Glomerular visceral epithelial cell (primary cell): ENCODE data around the gene MUC5AC.
A peak's percentile ranks its signal among the peaks of the same experiment; 100 is the strongest.
"Not testable (repeated sequence)": the region's sequence is repeated elsewhere in the genome, so short reads cannot be mapped to it uniquely, and the experiment has no call there.

Experiments used
- DNase-seq: peaks from one replicate; pipeline ENCODE4 v3.0.0-alpha.2; 2016; ENCODE audit errors: extremely low spot score

MUC5AC gene

DNA sequence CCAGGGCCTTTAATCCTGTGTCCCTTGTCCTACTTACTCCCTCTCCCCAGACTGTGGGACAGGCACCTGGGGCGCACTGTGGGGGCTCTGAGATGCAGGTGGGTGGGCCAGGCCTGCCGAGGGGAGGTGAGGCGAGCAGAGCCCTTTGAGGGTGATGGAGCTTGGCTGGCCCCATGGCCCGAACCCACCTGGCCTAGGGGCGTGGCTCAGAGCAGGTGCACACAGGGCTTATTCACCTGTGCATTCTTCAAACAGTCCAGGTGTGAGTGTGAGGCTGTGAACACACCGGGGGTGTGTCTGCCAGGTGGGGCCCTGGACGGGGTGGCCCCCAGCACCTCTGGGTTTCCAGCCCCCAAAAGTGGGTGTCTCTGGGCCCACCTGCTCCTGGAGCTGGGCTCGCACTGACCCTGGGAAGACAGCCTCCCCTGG is 9.0 kb upstream of the MUC5AC start:
- DNase-seq: no peak

DNA sequence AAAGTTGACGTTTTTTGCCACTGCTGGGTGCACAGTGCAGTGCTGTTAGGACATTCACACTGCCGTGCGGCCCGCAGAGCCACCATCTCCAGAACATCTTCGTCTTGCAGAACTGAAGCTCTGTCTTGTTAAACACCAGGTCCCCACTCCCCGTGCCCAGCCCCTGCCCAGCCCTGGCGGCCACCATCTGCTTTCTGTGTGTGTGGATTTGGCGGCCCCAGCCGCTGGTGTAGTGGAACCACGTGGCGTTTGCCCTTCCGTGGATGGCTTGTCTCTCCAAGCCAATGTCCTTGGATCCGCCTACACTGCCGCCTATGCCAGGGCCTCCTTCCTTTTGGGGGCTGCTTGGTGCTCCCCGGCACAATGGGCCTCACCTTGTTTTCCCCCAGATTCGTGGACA is 8.2 kb upstream of the MUC5AC start:
- DNase-seq: no peak

DNA sequence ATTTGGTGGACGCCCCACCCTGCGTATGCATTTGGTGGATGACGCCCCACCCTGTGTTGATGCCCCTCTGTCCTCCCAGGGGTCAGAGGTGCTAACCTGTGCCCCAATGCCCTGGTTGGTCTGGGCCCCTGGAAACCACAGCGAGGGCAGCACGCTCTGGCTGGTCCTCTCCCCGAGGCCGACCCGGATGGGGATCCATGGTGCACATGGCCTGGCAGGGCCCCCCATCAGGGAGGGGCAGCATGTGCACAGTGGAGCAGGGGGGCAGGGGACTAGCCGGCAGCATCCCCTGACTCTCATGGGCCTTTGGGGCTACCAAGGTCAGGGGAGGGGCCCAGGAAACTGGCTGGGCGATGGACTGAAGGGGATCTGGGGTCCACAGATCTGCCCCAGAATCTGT is 7.6 kb upstream of the MUC5AC start:
- DNase-seq: no peak

DNA sequence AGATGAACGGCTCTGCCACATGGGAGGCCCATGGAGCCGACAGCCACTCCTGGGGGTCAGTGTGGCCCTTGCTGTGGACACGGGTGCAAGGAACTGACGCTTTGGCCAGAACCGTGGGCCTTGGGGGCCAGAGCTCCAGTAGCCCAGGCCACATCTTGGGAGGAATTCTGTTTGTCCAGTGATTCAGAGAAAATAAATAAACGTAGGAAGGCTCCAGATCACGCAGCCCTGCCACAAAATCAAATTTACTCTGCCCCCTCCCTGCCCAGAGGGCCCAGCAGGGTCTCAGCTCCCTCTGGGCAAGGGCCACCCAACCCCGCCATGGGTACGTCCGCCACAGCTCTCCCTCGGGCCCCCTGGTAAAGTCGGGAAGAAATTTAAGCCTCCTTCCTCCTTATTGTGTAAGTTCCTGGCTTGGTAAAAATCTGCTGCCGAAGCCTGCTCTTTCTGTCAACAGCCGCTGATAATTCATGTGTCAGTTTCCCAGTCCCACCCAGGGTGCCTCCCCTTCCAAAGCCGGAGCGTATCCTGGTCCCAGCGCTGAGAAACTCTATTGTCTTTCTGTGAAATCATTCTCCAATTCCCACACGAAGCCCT is 6.9 kb upstream of the MUC5AC start:
- DNase-seq: peak; percentile 12

DNA sequence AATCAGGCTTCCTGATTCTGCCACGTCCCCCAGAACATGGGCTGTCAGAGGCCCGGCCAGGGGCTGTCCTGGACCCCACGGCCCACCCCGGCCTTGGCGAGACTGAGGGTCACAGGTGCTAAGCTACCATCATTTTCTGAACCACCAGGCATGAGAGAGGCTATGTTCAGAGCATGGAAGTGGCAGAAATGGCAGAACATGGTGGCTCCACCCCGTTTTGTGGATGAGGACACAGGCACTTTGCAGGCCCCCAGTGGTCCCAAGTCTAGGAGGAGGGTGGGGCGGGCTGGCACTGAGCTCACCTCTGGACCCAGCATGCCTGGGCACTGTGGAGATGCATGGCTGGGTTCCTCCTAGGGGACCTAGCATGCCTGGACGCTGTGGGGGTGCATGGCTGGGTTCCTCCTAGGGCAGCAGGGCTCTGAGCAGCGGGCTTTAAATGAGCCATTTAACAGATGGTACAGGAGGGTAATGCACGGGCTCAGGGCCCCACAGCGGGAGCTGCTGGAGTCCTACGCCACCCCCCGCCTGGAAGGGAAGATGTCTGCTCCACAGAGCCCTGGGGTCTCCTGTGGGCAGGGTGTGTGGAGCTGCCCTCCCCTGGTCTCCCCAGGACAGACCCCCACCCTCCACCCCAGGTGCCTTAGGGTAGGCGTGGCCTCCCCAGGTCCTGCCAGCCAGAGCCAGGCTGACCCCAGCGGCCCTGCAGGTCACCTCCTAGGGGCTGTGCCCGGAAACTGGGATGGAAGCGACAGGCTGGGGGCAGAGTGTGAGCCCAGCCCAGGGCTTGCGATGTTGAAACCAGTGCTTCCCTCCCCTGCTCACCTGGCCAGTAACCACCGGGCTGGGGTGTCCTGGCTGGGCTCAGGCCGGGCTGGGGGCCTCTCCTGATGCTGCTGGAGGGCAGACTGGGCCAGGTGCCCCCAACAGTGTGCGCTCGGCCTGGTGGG is 6.1 kb upstream of the MUC5AC start:
- peak; percentile 59 for DNase-seq

DNA sequence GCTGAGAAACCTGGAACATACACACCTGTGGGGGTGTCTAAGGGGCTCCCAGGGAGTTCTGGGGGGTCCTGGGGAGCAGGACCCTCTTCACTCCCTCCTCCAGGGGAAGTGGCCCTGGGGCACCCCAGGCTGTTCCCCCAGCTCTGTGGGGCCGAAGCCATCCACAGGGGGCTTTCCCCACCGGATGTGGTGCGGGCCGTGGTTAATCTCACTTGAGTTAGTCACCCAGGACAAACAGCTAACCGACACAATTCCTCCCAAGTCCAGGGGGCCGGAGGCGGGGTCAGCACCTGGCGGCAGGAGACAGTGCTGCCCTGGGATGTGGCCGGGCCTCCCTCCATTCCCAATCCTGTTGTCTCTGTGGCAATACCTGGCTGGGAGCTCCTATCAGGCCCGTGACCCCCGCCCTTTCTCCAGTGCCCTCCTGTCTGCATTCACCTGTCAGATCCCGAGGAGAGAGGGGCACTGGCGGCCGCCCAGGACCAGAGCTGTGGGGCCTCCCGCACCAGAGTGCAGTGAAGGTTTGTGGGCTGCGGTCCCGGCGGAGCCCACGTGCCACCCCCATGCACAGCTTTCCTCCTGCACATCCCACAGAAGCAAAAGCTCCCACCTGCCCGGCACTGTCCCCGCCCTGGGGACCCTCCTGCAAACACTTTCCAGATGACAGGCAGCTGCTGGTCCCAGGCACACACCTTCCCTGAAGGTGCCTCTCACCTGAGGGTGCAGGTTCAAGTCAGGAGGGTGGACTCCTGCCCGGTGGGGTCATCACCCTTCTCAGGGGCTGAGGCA is 5.2 kb upstream of the MUC5AC start:
- DNase-seq: peak; percentile 94

DNA sequence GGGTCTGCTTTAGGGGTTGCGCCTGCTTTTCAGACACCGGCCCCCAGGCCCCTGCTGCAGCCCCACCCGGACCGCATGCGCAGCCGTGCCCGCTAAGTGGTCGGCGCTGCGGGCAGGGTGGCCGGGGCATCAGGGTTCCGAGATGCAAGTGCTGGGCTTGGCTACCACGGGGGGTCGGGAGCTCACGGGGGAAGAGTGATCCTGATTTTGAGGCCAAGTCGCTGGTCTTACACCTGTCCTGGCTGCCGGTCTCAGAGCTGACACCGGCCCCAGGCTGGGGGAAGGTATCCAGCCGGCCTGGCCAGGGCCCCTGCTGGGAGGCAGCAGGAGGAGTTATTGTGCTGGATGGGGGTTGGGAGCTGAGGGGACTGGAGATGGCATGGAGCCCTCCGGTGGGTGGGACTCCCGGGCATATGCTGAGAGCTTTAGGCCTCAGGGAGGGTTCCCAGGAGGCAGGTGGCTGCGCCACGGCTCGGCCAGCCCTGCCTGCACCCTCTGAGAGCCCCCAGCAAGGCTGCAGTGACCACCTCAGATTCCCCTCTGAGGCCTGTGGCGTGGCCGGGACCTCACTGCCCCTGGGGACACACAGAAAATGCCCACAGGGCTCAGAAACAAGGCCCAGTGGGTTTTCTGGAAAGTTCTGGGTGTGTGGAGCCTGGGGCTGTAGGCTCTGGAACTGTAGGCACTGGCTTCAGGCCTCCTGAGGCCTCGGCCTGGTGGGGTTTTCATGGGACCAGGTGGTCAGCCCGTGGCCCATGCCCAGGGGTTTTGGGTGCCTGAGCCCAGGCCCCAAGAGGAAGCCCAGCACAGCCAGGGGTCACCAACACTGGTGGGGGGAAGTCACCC is 4.4 kb upstream of the MUC5AC start:
- peak; percentile 62 for DNase-seq

DNA sequence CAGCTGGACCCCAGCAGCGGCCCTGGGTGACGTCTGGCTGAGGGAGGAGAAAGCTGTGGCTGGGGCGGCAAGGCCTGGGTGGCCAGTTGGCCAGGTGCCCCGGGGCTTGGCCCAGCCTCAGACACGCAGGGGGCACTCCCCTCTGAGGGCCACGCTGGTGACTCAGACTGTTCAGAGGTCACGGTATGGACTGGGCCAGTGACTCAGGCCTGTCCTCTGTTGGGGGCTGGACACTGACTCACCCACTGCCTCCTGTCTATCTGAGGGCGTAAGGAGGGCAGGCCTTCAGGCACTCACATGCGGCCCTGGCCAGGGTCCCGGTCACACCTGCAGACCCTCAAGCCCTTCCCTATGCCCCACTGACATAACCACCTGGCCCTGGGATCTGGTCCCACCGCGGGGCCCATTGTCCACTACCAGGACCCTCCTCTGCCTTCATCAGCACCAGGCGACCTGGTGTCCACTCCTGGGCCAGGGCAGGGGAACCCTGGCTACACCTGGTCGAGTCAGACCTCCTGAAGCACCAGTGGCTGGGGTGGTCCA is 3.7 kb upstream of the MUC5AC start:
- peak; percentile 98 for DNase-seq

DNA sequence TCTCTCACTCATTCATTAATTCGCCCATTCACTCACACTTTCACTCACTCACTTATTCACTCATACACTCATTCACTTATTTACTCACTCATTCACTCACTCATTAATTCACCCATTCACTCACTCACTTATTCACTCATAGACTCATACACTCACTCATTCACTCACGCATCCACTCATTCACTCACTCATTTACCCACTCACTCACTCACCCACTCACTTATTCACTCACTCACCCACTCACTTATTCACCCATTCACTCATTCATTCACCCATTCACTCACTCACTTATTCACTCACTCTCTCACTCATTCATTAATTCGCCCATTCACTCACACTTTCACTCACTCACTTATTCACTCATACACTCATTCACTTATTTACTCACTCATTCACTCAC is 3.1 kb upstream of the MUC5AC start:
- not testable (repeated sequence) for DNase-seq

DNA sequence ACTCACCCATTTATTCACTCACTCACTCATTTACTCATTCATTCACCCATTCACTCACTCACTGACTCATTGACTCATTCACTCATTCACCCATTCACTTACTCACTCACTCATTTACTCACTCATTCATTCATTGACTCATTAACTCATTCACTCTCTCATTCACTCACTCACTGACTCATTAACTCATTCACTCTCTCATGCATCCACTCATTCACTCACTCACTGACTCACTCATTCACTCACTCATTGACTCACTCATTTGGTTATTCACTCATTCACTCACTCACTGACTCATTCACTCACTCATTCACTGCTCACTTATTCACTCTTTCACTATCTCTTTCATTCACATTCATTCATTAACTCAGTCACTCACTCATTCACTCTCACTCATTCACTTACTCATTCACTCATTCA is 2.5 kb upstream of the MUC5AC start:
- no peak for DNase-seq

DNA sequence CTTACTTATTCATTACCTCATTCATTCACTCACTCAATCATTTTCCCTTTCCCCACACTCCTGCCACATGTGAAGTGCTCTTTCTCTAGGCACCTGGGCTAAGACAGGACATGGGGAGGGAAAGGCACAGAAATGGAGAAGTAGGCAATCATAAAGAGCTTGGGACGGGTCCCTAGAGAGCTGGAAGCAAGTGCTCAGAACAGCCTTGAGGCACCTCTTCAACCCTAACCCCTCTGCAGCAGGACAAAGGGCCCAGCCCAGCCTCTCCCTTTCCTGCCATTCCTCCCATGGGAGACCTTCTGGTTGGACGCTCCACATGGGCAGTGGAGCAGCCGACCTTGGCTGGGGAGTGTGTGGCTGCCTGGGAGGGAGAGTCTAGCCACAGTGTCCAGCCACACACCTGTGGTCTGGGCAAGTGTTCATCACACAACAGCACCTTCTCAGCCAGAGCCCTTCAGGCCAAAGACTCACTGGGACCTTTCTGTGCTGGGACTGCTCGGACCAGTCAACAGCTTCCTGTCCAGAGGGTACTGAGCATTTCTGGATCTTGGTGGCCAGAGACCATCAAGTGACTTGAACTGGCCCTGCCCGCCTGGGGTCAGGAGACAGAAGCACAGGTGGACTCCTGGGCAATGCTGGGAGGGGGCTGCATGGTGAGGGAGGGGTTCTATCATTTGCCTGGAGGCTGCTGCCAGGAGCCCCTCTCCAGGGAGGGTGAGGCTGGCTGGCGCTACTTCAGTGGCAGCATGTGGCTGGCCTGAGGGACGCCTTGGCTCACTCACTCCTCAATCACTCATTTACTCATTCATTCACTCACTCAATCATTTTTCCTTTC is 1.0 kb upstream of the MUC5AC start:
- no peak for DNase-seq

DNA sequence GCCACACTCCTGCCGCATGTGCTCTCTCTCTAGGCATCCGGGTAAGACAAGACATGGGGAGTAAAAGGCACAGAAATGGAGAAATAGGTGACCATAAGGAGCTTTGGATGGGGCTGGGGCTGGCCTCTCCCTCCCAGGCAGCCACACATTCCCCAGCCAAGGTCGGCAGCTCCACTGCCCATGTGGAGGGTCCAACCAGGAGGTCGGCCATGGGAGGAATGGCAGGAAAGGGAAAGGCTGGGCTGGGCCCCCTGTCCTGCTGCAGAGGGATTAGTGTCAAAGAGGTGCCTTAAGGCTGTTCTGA is 460 bp upstream of the MUC5AC start:
- DNase-seq: no peak

DNA sequence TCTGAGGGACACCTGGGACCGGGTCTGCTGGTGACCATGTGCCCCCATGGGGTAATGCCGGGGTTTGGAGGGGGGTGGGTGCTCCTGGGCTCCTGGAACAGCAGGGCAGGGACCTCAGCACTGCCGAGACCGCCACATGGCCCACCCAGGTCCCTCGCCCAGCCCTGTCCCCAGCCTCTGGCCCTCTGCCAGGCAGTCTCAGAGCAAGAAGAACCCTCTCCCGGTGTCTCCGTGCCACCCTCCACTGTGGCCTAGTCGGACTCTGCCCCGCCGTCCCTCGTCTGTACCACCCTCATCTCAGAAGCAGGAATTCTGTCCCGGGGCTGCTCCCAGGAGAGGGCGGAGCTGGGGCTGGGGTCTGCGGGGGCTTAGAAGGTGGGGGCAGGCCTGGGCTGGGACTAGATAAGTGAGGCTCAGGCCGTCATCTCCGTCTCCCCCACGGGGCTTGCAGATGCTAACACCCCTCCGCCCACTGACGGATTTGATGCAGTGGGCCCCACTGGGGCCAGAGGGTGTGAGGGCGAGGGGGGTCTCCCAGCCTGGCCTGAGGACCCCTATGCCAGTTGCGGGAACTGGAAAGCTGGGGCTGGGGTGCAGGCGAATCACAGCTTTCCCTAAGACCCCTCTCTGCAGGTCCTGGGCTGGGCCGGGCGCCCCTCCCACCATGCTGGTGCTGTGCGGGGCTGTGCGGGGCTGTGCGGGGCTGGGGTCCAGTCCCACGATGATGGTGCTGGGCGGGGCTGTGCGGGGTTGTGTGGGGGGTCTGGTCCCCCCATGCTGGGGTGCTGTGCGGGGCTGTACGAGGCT is 1.1 kb downstream of the MUC5AC start:
- DNase-seq: no peak

DNA sequence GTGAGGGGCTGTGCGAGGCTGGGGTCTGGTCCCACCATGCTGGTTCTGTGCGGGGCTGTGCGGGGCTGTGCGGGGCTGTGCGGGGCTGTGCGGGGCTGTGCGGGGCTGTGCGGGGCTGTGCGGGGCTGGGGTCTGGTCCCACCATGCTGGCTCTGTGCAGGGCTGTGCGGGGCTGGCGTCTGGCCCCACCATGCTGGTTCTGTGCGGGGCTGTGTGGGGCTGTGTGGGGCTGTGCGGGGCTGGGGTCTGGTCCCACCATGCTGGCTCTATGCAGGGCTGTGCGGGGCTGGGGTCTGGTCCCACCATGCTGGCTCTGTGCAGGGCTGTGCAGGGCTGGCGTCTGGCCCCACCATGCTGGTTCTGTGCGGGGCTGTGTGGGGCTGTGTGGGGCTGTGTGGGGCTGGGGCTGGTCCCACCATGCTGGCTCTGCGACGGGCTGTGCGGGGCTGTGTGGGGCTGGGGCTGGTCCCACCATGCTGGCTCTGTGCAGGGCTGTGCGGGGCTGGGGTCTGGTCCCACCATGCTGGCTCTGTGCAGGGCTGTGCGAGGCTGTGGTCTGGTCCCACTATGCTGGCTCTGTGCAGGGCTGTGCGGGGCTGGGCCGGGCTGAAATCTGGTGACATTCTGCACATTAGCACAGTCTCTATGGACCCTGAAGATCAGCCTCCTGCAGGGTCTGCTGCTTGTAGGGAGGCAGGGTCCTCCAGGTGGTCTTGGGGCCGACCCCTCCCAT is 1.9 kb downstream of the MUC5AC start:
- not testable (repeated sequence) for DNase-seq

DNA sequence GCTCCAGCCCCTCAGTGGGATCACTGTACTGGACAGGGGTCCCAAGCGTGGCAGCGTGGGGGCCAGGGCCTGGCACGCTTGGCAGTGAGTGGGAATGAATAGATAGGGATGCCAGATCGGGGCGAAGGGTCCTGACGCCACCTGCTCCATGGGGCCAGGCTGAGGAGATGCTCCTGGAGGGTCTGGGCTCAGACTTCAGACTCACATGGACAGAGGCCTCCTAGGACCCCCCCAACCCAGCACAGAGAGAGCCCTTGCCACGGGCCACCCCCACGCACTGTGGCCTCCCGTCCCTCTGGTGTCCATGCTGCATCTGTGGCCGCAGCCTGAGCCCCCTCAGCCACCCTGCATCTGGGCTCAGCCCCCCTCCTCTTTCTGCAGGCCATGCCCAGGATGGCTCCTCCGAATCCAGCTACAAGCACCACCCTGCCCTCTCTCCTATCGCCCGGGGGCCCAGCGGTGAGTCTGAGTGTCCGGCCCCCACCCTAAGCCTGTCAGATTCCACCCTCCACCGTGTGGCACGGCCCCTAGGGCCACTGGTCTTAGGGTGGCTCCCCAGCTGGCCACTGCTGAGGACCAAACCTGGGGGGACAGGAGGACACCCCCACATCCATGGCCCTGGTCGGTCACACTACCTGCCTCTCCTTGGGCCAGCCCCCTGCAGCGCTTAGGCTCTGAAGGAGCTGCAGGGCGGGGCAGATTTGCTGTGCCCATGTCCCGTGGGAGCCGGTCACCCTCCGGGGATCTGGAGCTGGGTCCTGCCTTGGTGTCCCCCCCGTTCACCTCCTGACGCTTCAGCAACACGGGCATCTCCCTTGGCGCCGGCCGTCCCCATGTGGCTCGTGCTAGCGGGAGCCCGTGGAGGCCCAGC is 2.7 kb downstream of the MUC5AC start:
- DNase-seq: no peak

DNA sequence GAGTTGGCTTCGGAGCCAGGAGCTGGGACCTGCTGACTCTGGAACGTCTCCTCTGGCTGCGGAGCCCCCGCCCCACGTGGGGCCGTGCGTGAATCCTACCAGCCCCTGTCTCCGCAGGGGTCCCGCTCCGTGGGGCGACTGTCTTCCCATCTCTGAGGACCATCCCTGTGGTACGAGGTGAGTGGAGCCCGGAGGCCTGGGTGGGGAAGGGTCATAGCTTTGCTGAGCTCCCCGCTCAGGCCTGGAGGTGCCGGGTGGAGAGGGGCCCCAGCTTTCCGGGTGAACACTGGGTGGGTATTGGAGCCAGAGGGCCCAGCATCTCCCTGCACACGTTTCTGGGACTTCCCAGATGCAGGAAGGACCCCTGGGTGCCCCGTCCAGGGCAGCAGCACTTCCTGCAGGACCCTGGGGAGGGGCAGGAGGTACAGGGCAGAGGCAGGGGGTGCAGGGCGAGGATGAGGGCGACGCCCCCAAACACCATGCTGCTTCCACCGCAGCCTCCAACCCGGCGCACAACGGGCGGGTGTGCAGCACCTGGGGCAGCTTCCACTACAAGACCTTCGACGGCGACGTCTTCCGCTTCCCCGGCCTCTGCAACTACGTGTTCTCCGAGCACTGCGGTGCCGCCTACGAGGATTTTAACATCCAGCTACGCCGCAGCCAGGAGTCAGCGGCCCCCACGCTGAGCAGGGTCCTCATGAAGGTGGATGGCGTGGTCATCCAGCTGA is 3.8 kb downstream of the MUC5AC start:
- no peak for DNase-seq

DNA sequence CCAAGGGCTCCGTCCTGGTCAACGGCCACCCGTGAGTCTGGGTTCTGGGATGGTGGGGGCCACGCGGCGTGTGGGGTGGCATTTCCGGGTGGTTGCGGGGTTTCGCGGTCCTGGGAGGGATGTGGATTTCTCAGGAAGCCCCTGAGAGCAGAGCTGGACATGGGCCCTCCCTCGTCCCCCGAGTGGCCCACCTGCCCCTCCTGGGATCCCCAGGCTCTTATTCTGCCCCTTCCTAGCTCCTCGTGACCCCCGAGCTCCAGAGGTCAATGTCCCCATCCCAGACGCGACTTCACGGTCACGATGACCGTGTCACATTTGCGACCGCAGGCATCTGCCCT is 4.4 kb downstream of the MUC5AC start:
- DNase-seq: no peak
